HL-60/S4 treated with phorbol 12-myristate 13-acetate at 8.2 ng/mL for 4 days and 3 days (cell line): ENCODE measurements around the gene FILIP1.

Experiments
- in situ Hi-C: fragments of 300-500 bp; cut with MboI; formaldehyde crosslinking; loops from 2 replicates; pipeline ENCODE4 v1.15.0; 2022; ENCODE audit warnings: low sequenced_read_pairs

FILIP1 gene

DNA sequence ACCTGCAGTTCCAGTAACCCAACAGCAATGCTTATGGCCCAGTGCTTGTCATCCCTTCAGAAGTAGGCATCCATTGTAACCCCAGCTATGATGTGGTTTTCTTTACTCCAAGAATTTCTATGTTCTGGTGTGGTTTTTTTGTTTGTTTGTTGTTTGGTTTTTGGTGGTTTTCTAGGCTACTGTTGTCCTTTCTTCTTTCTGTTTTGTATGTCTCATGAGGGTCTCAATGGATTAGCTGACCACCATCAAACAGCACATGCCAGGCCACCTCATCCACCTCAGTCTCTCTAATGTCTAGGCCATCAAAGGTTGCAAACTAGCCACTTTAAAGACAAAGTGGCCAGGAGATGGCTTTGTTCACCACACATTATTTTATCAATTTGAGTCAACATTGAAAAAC lies 149.6 kb downstream of the FILIP1 start:
- in situ Hi-C loops, result no loop called here

DNA sequence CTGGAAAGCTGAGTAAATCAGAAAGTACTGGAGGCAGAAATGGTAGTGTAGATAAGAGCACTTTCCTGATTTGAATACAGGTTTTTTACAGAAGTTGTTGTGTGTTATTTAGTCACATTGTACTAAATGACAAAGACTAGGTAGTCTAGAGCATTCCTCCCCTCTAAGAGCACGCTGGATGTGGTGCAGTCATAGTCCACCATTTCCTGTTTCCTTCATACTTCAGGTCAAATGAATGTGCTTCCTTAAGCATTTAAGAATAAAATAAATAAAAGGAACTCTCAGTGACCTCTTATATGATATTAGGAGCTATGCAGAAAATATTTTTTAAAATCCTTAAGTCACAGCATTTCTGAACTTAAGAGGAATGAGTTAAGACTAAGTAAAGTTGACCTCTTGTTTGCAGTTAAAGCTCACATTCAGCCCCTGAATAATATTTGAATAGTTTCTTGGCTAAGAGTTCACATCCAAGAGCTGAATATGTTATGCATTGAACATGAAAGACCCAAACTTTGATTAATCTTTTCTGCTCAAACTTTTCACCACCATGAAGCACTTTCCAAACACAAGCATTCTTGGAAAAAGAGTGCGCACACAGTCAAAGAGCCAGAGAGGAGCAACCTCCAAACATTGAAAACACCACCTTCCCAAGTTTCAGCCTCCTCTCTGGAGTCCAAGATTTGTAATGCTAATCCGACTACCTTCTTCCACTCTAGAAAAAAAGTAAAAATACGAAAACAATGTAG lies 155.6 kb downstream of the FILIP1 start:
- in situ Hi-C loops, result no loop called here

DNA sequence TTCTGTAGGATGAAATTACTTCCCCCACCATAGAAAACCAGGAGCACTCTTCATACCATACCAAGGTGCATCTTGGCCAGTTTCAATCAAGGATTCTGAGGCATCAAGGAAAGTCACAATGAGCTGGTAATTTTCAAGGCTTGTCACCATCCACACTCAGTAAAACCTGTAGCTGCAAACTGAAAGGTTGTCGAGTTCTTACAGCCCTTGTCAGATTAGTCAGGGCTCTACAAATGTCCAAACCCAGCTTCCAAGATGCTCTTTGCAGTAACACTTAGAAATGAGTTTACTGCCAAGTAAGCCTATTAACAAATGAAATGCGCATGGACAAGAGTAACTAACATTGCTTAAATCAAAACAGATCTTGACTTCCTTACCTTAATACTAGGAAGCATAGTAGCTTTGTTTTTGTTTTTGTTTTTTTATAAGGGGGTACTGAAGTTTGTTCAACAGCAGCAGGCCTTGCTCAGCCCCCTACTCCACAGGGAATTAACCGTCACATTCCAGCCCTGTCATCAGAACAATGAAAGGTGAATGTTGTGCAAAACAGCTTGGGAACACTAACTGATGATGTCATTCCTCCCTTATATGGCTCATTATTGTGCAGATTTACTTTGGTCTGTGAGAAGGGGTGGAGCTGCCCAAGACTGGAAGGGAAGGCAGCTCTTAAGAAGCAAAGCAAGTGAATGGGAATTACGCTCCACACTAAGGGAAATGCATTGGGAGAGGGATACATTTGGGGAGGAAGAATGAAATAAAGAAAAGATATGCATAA lies 159.1 kb downstream of the FILIP1 start:
- in situ Hi-C loops, result no loop called here

DNA sequence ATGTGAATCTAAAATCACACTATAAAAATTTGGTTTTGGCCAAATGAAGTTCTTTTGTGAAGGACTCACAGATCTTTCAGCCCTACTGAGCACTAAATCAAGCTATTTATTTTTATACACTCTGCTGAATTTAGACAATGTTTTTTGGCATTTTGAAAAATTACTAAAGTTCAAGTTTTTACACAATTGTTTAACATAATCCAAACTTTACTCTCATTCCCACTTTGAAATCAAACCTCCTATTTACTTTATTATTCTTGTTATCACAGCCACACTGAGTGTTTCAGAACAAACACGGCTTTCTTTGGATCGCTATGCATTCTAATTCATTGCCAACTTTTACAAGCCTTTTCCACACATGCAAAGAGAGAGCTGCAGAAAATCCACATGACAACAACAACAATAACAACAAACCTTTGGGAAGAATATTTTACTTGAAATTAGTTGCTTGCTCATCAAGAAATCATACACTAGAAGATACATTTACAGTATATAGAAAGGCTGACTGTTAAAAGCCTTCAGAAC lies 159.9 kb downstream of the FILIP1 start:
- in situ Hi-C loops, result no loop called here

DNA sequence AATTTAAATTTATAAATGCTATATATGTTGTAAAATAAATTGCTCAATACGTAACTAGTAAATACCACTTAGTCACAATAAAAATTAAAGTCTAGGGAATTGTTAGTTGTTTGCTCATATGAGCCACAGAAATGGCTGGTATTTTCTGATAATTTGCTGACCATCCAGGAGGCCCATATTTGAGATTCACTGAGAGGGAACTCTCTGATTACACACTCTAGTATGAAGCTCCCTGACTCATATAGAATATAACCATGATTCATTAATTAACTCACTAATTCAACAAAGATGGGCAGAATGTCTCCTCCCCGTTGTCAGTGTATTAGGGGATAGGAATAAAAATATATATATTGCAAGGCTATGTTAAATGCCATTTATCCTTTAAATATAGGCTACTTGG lies 162.4 kb downstream of the FILIP1 start:
- in situ Hi-C loops, result no loop called here

DNA sequence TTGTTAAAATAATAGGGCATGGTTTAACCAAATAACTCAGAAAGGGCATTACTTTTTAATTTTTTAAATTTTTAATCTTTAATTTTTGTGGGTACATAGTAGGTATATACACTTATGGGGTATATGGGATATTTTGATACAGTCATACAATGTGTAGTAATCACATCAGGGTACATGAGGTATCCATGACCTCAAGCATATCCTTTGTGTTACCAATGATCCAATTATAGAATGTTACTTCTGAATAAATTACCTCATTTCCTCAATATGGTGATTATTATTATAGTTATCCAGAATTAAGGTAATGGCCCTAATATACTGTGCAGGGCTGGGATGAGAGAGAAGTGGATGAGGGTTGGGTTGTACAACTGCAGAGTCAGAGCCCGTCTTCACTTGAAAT lies 163.9 kb downstream of the FILIP1 start:
- in situ Hi-C loops, result no loop called here

DNA sequence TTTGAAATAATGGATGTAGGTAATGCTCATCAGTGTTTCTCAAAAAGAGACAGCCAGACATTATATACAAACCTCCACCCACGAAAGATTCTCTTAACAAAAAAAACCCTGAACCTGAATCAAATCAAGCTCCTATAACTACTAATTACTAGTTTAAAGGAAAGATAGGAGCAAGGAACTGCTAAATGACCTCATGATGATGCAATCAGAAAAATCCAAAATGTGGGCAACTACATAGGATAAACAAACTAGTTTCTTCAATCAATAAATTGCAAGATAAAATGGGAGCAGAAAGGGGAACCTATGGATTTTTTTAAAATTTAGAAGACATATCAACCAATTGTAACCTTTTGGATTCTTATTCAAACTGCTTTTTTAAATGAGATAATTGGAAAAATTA lies 165.8 kb downstream of the FILIP1 start:
- in situ Hi-C loops, result no loop called here

DNA sequence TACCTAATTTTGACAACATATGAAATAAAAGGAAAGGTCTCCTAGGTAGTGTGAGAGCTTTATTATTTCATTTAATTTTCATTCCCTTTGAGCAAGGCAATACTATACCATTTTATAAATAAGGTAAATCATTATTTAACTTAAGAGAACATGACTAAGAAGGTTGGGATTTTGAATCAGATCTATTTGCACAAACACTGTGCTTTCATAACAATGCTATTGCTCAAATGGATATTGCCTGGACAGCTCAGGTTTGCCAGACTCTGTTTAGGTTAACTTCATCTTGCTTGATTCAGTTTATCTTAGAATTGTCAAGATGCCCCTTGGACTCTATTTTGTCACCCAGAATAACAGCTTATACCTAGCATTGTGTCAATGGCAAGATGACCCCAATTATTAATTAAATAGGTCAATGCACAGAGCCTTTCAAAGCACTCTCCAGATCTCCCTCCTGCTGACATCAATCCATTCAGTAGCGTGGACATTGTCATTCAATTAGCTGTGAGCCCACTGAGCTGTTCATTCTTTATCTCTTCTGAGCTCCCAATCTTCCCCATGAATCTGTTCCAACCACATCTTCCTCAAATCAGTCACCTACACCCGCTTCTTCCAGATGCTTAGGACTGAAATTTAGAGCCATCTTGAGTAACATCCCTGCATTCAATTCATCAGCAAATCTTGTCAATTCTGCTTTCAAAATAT lies 166.9 kb downstream of the FILIP1 start:
- in situ Hi-C loops, result no loop called here

DNA sequence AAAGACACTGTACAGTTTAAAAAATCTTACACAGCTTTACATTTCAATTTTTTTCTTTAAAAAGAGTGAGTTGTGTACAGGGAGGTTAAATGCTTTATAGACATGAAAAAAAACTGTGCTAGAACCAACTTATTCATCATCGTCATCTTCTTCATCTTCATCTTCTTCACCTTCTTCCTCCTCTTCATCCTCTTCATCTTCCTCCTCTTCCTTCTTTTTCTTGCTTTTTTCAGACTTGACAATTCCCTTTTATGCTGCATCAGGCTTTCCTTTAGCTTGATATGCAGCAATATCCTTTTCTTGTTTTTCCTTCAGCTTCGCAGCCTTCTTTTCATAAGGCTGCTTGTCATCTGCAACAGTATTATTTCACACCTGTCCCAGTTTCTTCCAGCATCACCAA lies 174.7 kb downstream of the FILIP1 start:
- in situ Hi-C loops, result no loop called here

DNA sequence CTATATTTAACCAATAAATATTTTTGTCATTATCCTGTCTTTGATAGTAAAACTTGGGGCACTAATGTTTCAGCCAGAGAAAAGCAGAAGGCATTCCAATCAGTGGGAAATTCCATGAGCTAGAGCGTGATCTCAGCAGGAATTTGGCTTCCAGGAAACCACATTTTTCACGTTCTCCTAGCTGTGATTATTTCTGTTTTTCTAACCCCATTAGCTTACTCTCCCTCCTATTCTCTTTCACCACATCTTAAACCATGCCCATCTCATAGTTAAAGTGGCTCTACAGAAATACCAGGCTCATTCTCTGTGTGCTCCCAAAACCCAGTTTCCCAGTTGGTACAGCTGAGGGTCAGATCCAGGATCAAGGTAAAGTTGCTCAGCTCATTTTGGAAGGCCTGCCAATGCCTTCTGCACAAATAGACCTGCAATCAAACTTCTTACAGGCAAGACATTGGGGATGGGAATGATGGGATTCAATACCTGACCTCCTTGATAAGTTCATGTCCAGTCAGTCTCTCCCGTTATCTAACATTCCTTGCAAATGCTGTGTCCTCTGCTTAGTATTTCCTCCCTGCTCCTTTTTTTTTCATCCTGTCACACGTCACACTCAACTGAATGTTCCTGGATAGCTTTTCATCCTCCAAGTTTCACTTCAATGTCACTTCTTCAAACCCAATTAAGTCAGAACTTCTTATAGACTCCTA lies 175.9 kb downstream of the FILIP1 start:
- in situ Hi-C loops, result no loop called here

DNA sequence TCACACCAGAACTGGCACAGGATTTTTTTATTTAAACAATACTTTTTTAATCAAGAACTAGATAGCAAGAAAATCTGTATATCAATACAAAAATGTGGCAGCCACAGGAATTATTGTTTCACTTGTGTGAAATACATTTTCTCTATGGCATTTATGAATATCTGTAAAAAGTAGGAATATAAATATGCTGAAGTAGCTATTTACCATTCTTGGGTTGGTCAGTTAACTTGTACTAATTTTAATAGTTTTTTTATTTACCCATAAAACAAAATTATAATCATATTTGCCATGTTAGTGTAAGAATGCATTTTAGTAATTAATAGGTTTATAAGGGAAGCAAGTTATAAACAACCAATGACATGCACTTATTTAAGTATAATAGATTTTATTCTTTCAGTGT lies 177.6 kb downstream of the FILIP1 start:
- in situ Hi-C loops, result no loop called here

DNA sequence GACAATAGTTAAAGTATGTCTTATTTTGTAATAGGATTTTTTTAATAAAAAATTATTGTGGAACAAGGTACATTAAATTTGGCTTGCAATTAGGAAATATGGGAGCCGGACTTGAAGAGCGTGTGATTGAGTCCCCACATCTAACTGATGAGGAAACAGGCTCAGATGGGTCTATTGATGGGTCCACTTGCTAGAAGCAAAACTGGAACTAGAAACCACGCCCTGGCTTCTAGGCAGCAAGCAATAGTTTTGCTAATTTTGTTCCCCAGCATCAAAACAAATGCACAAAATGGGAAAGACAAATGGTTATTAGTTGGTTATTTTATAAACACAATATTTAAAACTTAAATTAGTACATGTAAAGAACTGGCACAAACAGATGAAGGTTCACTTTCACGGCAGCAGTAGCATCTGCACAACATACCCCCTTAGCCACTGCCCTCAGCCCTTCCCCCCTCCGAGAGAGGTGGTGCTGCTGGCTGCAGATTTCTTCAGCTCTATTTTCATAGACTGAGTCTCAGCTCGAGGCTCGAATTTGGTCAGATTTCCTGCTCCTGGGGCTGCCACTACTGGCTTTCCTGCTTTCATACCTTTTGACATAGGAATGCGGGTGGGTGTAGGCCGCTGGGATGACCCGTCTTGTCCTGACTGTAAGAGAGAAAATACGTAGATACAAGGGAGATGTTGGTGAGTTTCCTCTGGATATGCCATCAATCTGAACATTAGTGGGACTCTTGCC lies 185.2 kb downstream of the FILIP1 start:
- in situ Hi-C loops, result no loop called here

DNA sequence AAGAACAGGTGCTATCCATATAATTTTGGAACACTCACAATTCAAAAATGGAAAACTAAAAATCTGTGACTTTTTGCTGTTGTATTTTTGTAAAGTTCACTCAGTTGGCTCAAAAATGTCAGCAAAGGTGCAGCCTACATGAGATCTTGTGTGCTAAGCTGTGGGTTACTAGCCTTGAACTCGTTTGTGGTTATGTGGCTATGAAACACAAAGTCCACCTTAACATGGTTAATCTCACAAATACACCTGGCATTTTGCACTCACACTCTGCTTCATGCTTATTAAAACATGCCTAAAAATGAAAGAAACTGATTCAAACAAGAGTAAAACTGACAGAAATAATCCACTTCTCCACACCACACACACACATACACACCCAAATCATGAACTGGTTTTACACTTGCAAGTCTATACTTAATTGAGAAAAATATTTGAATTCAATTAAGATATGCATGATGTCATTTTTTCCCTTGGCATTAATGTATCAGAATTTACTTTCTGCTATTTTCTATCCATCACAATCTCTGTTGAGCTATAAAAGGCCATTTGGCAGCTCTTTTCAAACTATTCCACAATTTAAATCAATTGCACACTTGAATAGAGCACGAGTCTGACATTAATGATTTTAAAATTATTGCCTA lies 186.1 kb downstream of the FILIP1 start:
- in situ Hi-C loops, result no loop called here

DNA sequence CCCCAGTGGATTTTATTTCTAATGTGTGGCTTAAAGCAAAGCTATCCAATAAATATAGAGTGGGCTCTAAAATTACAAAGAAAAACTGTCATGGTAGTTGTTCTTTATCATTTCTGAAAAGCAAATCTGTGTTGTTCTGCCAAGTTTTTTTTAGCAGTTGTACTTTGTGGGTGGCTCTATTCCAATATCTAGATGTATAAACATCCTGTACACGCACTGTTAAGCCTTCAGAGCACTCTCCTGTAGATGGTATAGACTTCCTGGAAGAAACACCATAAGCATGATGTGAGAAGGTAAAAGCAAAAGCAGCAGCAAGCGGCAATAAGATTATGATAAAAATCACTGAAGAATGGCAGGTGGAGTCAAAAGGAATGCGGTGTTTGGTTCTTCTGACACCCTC lies 187.5 kb downstream of the FILIP1 start:
- in situ Hi-C loops, result no loop called here

DNA sequence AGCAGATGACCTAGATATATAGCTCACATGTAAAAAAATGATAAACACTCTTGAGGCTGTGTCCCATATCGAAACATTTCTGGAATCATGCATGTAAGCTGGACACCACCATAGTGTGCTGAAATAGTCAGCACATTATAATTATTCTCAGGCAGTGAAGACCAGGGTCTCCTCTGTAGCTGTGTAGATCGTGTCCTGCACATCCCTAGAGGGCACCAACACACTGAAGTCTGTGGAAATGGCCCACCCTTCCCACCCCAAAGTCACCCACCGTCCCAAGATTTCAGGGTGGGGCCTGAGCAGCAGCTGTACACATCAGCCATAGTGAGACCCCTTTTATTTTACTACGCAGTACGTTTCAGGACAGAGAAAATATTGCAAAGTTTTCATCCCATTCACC lies 188.0 kb downstream of the FILIP1 start:
- in situ Hi-C loops, result no loop called here

DNA sequence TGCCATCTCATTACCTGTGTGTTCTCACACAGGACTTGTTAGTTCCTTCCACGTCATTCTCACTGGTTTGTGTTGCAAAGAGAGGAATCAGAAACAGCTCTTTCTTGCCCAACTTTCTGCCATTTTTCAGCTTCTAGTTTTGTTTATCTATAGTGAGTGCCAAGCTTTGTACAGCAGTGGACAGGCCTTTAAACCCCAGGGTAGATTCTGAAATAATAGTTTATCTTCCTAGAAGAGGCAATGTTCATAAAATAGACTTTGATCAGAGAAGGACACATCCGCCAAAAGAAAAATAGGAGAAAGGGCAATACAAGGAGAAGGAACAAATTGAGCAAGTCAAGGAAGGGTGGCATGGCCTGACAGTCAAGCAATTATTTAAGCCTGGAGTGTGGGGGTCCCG lies 191.3 kb downstream of the FILIP1 start:
- in situ Hi-C loops, result no loop called here

DNA sequence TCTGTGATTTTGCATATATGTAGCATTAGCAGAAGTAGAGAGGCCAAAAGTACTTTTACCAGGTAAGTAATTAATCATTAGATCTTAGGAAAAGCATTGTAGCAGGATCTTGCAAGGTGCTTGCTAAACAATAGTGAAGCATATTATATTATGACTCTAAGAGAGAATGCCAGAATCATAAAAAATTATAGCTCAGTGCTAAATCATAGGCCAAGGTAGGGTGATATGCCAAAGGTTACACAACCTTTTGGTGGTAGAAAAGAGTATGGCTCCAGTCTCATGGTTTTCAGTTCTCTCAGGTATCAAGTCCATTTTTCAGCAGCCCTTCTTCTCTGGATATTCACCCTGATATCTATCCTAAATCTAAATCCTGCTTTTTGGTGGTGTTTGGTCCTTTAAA lies 192.1 kb downstream of the FILIP1 start:
- in situ Hi-C loops, result no loop called here

DNA sequence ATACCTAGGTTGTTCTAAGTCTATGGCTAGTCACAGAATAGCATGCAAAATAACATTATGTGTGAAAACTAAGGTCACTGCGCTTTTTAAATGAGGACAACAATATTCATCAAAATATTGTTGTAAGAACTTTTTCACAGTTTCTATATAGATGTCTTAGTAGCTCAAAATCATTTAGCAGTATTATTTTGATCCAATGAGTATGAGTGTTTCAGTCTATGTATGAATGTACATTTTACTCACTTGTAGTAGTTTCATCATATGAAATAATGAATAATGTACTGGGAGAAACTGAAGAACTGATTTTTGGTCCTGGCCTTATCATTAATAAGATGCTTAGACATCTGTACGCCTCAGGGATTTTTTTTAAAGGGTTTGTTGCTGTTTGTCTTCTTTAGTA lies 192.5 kb downstream of the FILIP1 start:
- in situ Hi-C loops, result no loop called here

DNA sequence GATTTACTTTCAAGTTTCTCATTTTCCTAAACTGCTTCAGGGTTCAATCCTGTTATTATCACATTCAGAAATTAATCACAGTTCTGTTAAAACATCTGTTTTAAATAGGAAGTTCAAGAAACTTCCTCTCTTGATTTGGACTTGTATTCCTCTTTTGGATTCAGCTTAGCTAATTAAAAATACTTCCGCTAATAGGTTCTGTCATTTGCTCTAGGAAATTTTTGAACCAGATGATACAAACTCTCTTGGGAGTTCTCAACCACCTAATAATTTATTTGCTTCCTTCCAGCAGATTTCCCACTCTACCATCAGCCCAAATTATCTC lies 193.1 kb downstream of the FILIP1 start:
- in situ Hi-C loops, result no loop called here
